Kidney epithelial cell (primary cell): Measurements from ENCODE around the gene TRIM38. TPM values are rescaled to one million over a fixed set of nuclear protein-coding genes. Genes with fewer than 3 reads are reported as not detected.
"Not testable (repeated sequence)": the region's sequence is repeated elsewhere in the genome, so short reads cannot be mapped to it uniquely, and the experiment has no call there.

Experiments
- DNase-seq: peaks from one replicate; pipeline ENCODE4 v3.0.0-alpha.2; 2010; ENCODE audit warnings: low read depth
- H3K27me3 ChIP-seq: 2 replicates; pipeline ENCODE4 v1.6.0; 2011; ENCODE audit warnings: low read length; ENCODE audit not compliant: control insufficient read depth, insufficient read depth
- H3K36me3 ChIP-seq: 2 replicates; pipeline ENCODE4 v1.5.1; 2011; ENCODE audit warnings: low read length; ENCODE audit not compliant: control insufficient read depth, insufficient read depth
- H3K4me3 ChIP-seq: 2 replicates; pipeline ENCODE4 v1.5.1; 2011; ENCODE audit warnings: low read depth, mild to moderate bottlenecking, control low read depth, low read length
- total RNA-seq: library from RNA; depleted of rRNA; stranded (reverse); fragments of >200 nt; gene quantifications from 2 replicates; pipeline ENCODE4 v1.2.3, GENCODE V29; 2015
- TF ChIP-seq, protein P1 (sequence below): IDR thresholded peaks from 2 replicates; pipeline ENCODE4 v1.5.1; 2011; ENCODE audit warnings: mild to moderate bottlenecking, moderate library complexity, low read length, control low read depth, inconsistent platforms; ENCODE audit not compliant: insufficient read depth, poor library complexity, severe bottlenecking

The TRIM38 gene
- total RNA-seq, 1 donor from 2014 or later = 4.5 TPM

DNA sequence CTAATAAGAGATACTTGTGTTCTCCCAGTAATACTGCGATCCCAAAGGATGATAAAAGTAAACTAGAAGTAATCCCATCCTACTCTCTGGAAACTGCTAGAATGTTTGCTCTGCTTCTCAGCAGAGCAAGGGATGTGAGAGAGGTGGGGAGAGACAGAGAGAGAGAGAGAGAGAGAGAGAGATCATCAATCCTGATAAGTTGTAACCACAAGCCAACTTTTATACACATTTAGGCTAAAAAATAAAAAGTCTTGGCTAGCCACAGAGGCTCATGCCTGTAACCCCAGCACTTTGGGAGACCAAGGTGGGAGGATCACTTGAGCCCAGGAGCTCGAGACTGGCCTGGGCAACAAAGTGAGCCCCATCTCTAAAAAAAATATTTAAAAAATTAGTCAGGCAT is 16.0 kb upstream of the TRIM38 start:
- TF ChIP-seq, protein P1, sequence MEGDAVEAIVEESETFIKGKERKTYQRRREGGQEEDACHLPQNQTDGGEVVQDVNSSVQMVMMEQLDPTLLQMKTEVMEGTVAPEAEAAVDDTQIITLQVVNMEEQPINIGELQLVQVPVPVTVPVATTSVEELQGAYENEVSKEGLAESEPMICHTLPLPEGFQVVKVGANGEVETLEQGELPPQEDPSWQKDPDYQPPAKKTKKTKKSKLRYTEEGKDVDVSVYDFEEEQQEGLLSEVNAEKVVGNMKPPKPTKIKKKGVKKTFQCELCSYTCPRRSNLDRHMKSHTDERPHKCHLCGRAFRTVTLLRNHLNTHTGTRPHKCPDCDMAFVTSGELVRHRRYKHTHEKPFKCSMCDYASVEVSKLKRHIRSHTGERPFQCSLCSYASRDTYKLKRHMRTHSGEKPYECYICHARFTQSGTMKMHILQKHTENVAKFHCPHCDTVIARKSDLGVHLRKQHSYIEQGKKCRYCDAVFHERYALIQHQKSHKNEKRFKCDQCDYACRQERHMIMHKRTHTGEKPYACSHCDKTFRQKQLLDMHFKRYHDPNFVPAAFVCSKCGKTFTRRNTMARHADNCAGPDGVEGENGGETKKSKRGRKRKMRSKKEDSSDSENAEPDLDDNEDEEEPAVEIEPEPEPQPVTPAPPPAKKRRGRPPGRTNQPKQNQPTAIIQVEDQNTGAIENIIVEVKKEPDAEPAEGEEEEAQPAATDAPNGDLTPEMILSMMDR = no peak
- no peak for DNase-seq
- Histone ChIP-seq H3K4me3 (no peak overlapping the region), H3K36me3 (no peaks in the 10 kb centered on the region), H3K27me3 (no peaks in the 10 kb centered on the region)

DNA sequence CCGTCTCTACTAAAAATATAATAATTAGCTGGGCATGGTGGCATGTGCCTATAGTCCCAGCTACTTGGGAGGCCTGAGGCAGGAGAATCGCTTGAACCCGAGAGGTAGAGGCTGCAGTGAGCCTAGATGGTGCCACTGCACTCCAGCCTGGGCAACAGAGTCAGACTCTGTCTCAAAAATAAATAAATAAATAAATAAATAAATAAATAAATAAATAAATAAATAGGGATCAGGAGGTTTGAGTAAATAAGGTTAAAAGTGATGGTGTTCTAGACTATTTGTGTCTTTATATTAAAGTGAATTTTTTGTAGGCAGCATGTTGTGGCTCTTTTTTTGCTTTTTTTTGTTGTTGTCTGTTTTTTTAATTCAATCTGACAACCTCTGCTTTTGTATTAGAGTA is 15.1 kb upstream of the TRIM38 start:
- H3K27me3 ChIP-seq, DNase-seq, H3K36me3 ChIP-seq, H3K4me3 ChIP-seq: not testable (repeated sequence)

DNA sequence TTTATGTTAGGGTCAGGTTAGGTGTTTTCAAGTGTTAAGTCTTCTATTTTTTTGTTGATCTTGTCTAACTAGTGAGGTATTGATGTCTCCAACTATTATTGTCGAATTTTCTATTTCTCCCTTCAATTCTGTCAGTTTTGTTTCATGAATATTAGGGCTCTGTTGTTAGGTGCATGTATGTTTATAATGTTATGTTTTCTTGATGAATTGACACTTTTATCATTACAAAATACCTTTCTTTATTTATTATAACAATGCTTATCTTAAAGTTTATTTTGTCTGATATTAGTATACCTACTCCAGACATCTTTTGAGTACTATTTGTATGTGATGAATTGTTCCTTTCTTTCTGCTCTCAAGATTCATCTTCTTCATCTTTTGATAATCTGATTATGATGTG is 12.9 kb upstream of the TRIM38 start:
- TF ChIP-seq, protein P1 = no peak
- no peaks in the 10 kb centered on the region for H3K27me3 ChIP-seq
- no peak for DNase-seq

DNA sequence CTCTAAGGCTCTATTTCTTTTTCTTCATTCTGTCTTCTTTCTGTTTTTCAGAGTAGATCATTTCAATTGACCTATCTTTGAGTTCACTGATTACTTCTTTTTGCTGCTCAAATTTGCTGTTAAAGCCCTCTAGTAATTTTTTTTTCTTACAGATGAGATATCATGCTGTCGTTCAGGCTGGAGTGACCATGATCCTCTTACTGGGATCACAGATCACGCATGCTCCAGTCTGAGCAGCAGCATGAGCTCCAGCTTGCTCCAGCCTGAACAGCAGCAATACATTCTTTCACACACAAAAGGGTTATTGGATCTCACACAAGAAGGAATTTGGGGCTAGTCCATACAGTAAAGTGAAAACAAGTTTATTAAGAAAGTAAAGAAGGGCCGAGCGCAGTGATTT is 12.3 kb upstream of the TRIM38 start:
- H3K27me3 ChIP-seq = no peaks in the 10 kb centered on the region
- TF ChIP-seq, protein P1 = no peak
- no peak for DNase-seq
- no peak overlapping the region for H3K4me3 ChIP-seq
- H3K36me3 ChIP-seq = no peaks in the 10 kb centered on the region

More for the DNA sequence above, 12.9 kb upstream of the TRIM38 start:
- Histone ChIP-seq H3K36me3 (no peaks in the 10 kb centered on the region), H3K4me3 (no peak overlapping the region)

DNA sequence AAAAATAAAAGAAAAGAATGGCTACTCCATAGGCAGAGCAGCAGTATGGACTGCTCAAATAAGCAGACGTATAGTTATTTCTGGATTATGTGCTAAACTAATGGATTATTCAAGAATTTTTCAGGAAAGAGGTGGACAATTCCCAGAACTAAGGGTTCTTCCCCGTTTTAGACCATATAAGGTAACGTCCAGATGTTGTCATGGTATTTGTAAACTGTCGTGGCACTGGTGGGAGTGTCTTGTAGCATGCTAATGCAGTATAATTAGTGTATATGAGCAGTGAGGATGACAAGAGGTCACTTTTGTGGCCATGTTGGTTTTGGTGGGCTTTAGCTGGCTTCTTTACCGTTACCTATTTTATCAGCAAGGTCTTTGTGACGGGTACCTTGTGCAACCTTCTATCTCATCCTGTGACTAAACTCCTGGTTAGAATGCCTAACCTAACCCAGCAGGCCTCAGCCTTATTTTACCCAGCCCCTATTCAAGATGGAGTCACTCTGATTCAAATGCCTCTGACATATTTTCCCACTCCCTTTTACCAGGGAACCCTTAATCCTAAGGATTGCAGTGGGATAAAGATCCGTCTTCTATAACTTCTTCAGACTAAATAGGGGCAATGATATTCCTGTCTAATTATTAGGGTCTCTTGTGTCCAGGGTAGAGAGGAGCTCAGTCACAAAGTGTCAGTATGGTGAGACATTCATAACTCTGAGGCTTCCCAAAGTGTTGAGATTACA is 11.1 kb upstream of the TRIM38 start:
- Histone ChIP-seq H3K4me3 (no peak overlapping the region), H3K27me3 (no peaks in the 10 kb centered on the region), H3K36me3 (no peaks in the 10 kb centered on the region)
- DNase-seq = no peak
- TF ChIP-seq, protein P1 = no peak

DNA sequence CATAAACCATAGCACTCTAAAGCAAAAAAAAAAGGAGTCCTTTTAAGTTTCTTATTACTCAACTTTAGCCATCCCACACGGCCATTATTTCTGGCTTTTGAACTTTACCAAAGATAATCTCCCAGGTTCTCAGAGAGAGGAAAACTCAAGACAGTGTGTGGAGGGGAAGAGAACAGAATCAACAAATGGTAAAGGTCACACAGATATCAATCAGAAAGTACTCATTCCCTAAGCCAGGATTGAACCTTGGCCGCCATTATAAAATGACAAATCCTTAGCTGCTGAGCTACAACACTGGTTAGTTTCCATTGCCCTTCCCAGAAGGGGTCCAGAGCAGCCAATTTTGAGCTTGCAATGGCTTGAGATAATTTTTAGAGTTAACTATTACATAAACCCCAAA is 10.1 kb upstream of the TRIM38 start:
- DNase-seq = no peak
- Histone ChIP-seq H3K27me3 (no peaks in the 10 kb centered on the region), H3K36me3 (no peaks in the 10 kb centered on the region), H3K4me3 (no peak overlapping the region)
- TF ChIP-seq, protein P1 = no peak
